HG03139 (cell line): ENCODE results near the gene CDC5L.

Source experiments
- ATAC-seq: cut with Tn5 transposase; IDR thresholded peaks from one replicate; pipeline ENCODE4 v1.9.1; 2021; ENCODE audit not compliant: unreplicated experiment

CDC5L gene

GRCh38 chr6:44410363-44410762 lies 22.9 kb downstream of the CDC5L start:
- no peak for ATAC-seq

- no peak for ATAC-seq
Measured at GRCh38 chr6:44411141-44411540, 23.6 kb downstream of the CDC5L start.

- no peak for ATAC-seq
Measured at GRCh38 chr6:44415449-44415848, 27.9 kb downstream of the CDC5L start.

GRCh38 chr6:44415873-44416502 lies 28.5 kb downstream of the CDC5L start:
- ATAC-seq, result no peak

- no peak for ATAC-seq
Measured at GRCh38 chr6:44422531-44422930, 35.0 kb downstream of the CDC5L start.

GRCh38 chr6:44423306-44423705 lies 35.8 kb downstream of the CDC5L start:
- ATAC-seq, result no peak

GRCh38 chr6:44425951-44426350 lies 38.4 kb downstream of the CDC5L start:
- ATAC-seq, result no peak

GRCh38 chr6:44428682-44429081 lies 41.2 kb downstream of the CDC5L start:
- ATAC-seq, result no peak

GRCh38 chr6:44430326-44430725 lies 42.8 kb downstream of the CDC5L start:
- ATAC-seq, result no peak

- no peak for ATAC-seq
Measured at GRCh38 chr6:44431118-44431725, 43.7 kb downstream of the CDC5L start.

GRCh38 chr6:44432227-44432626 lies 44.7 kb downstream of the CDC5L start:
- ATAC-seq, result no peak

GRCh38 chr6:44432726-44433125 lies 45.2 kb downstream of the CDC5L start:
- ATAC-seq, result no peak

GRCh38 chr6:44435500-44435899 lies 48.0 kb downstream of the CDC5L start:
- ATAC-seq, result no peak

GRCh38 chr6:44438827-44439226 lies 51.3 kb downstream of the CDC5L start:
- no peak for ATAC-seq

GRCh38 chr6:44439270-44440045 lies 52.0 kb downstream of the CDC5L start:
- no peak for ATAC-seq

GRCh38 chr6:44441091-44441855 lies 53.8 kb downstream of the CDC5L start:
- ATAC-seq, result no peak

GRCh38 chr6:44442236-44442635 lies 54.7 kb downstream of the CDC5L start:
- ATAC-seq, result no peak

- ATAC-seq, result no peak
Measured at GRCh38 chr6:44442833-44443444, 55.4 kb downstream of the CDC5L start.

GRCh38 chr6:44444853-44445252 lies 57.3 kb downstream of the CDC5L start:
- ATAC-seq, result no peak

- no peak for ATAC-seq
Measured at GRCh38 chr6:44446626-44447300, 59.3 kb downstream of the CDC5L start.
